CD4-positive, alpha-beta T cell treated with Interleukin-4 for 4 hours (primary cell): Measurements from ENCODE around the gene BCL7C.
"Not testable (repeated sequence)": the region's sequence is repeated elsewhere in the genome, so short reads cannot be mapped to it uniquely, and the experiment has no call there.

Experiments
- DNase-seq: peaks from one replicate; pipeline ENCODE4 v3.0.0-alpha.2; 2020

BCL7C gene

GRCh38 chr16:30893744-30894539 is at the start of gene BCL7C:
BCL7C (minus strand) TSS chr16:30894077; CDS start chr16:30893944, 133 bp downstream.
- DNase-seq = peak; percentile 81

GRCh38 chr16:30942426-30942806 is 48.5 kb upstream of the BCL7C start:
- no peak for DNase-seq

- peak; percentile 71 for DNase-seq
These were observed 47.9 kb upstream of the BCL7C start for GRCh38 chr16:30941600-30942425.

GRCh38 chr16:30939571-30939970 is 45.7 kb upstream of the BCL7C start:
- DNase-seq = not testable (repeated sequence)

- DNase-seq = no peak
These were observed 43.8 kb upstream of the BCL7C start for GRCh38 chr16:30937692-30938091.

GRCh38 chr16:30934827-30935557 is 41.1 kb upstream of the BCL7C start:
- DNase-seq = peak; percentile 14

- DNase-seq = no peak
These were observed 37.3 kb upstream of the BCL7C start for GRCh38 chr16:30931068-30931650.

- DNase-seq = no peak
These were observed 36.3 kb upstream of the BCL7C start for GRCh38 chr16:30930160-30930571.

- no peak for DNase-seq
These were observed 35.3 kb upstream of the BCL7C start for GRCh38 chr16:30929167-30929566.

GRCh38 chr16:30928390-30928789 is 34.5 kb upstream of the BCL7C start:
- no peak for DNase-seq

GRCh38 chr16:30927789-30928378 is 34.0 kb upstream of the BCL7C start:
- DNase-seq = no peak

- DNase-seq = no peak
These were observed 33.3 kb upstream of the BCL7C start for GRCh38 chr16:30926937-30927788.

GRCh38 chr16:30925995-30926811 is 32.3 kb upstream of the BCL7C start:
- no peak for DNase-seq

GRCh38 chr16:30925632-30925987 is 31.7 kb upstream of the BCL7C start:
- no peak for DNase-seq

GRCh38 chr16:30924913-30925631 is 31.2 kb upstream of the BCL7C start:
- DNase-seq = no peak

GRCh38 chr16:30924076-30924912 is 30.4 kb upstream of the BCL7C start:
- DNase-seq = no peak

GRCh38 chr16:30923554-30924075 is 29.7 kb upstream of the BCL7C start, which contains the start of gene FBXL19:
FBXL19 (plus strand) TSS chr16:30923572; CDS start chr16:30925755, 2,183 bp downstream.
- no peak for DNase-seq

GRCh38 chr16:30922960-30923535 is 29.2 kb upstream of the BCL7C start:
- DNase-seq = peak; percentile 98
